IPS-18a (cell line): ENCODE results near the gene PSMA7.
A peak's percentile ranks its signal among the peaks of the same experiment; 100 is the strongest.

ENCODE experiments used
- H3K27ac ChIP-seq: one replicate; pipeline ENCODE4 v1.5.1; 2013; ENCODE audit warnings: low read length
- H3K27me3 ChIP-seq: one replicate; pipeline ENCODE4 v1.6.1; 2013; ENCODE audit warnings: mild to moderate bottlenecking, low read length; ENCODE audit not compliant: control insufficient read depth, insufficient read depth
- H3K36me3 ChIP-seq: one replicate; pipeline ENCODE4 v1.6.1; 2013; ENCODE audit warnings: low read depth, low read length; ENCODE audit not compliant: control insufficient read depth
- H3K4me1 ChIP-seq: one replicate; pipeline ENCODE4 v1.6.1; 2013; ENCODE audit warnings: low read depth, low read length; ENCODE audit not compliant: control insufficient read depth
- H3K4me3 ChIP-seq: one replicate; pipeline ENCODE4 v1.5.1; 2013; ENCODE audit warnings: low read length
- H3K9ac ChIP-seq: one replicate; pipeline ENCODE4 v1.6.1; 2013; ENCODE audit warnings: mild to moderate bottlenecking, low read length, moderate library complexity
- H3K9me3 ChIP-seq: one replicate; pipeline ENCODE4 v1.6.1; 2013; ENCODE audit warnings: low read depth, low read length; ENCODE audit not compliant: control insufficient read depth

The PSMA7 gene

GRCh38 chr20:62131560-62132320 lies 11.5 kb downstream of the PSMA7 start:
- peaks cover 94% of the 10 kb centered on the region for H3K36me3 ChIP-seq
- H3K4me1 ChIP-seq: no peaks in the 10 kb centered on the region
- no peaks in the 10 kb centered on the region for H3K27me3 ChIP-seq
- no peaks in the 10 kb centered on the region for H3K9me3 ChIP-seq
- H3K27ac ChIP-seq: no peak overlapping the region
- H3K4me3 ChIP-seq: no peak overlapping the region
- no peak overlapping the region for H3K9ac ChIP-seq

GRCh38 chr20:62129731-62130531 lies 13.3 kb downstream of the PSMA7 start:
- Histone ChIP-seq H3K4me1 (no peaks in the 10 kb centered on the region), H3K27ac (no peak overlapping the region), H3K9ac (no peak overlapping the region), H3K36me3 (peaks cover 94% of the 10 kb centered on the region), H3K4me3 (no peak overlapping the region), H3K9me3 (no peaks in the 10 kb centered on the region), H3K27me3 (no peaks in the 10 kb centered on the region)

- Histone ChIP-seq H3K27me3 (no peaks in the 10 kb centered on the region), H3K4me3 (no peak overlapping the region), H3K9ac (no peak overlapping the region), H3K36me3 (peaks cover 93% of the 10 kb centered on the region), H3K4me1 (peaks cover 4% of the 10 kb centered on the region), H3K27ac (no peak overlapping the region), H3K9me3 (no peaks in the 10 kb centered on the region)
These were observed 14.7 kb downstream of the PSMA7 start for GRCh38 chr20:62128502-62128901.

- H3K27me3 ChIP-seq: no peaks in the 10 kb centered on the region
- H3K36me3 ChIP-seq: peaks cover 87% of the 10 kb centered on the region
- H3K9ac ChIP-seq: no peak overlapping the region
- H3K9me3 ChIP-seq: no peaks in the 10 kb centered on the region
- no peak overlapping the region for H3K27ac ChIP-seq
- peaks cover 5% of the 10 kb centered on the region for H3K4me1 ChIP-seq
- no peak overlapping the region for H3K4me3 ChIP-seq
These were observed 15.4 kb downstream of the PSMA7 start for GRCh38 chr20:62127799-62128198.

GRCh38 chr20:62126141-62126540 lies 17.1 kb downstream of the PSMA7 start:
- H3K27me3 ChIP-seq: no peaks in the 10 kb centered on the region
- H3K36me3 ChIP-seq: peaks cover 71% of the 10 kb centered on the region
- no peaks in the 10 kb centered on the region for H3K9me3 ChIP-seq
- no peak overlapping the region for H3K27ac ChIP-seq
- no peak overlapping the region for H3K4me3 ChIP-seq
- no peak overlapping the region for H3K9ac ChIP-seq
- H3K4me1 ChIP-seq: peaks cover 5% of the 10 kb centered on the region

GRCh38 chr20:62123450-62124118 lies 19.6 kb downstream of the PSMA7 start:
- H3K4me3 ChIP-seq: peak overlapping the region; percentile 69
- H3K27ac ChIP-seq: no peak overlapping the region
- H3K9me3 ChIP-seq: no peaks in the 10 kb centered on the region
- peak overlapping the region; percentile 34 for H3K9ac ChIP-seq
- peaks cover 5% of the 10 kb centered on the region for H3K4me1 ChIP-seq
- H3K36me3 ChIP-seq: peaks cover 45% of the 10 kb centered on the region
- H3K27me3 ChIP-seq: no peaks in the 10 kb centered on the region

GRCh38 chr20:62122654-62123449 lies 20.3 kb downstream of the PSMA7 start:
- Histone ChIP-seq H3K9ac (peak overlapping the region; percentile 34), H3K27ac (no peak overlapping the region), H3K4me3 (peak overlapping the region; percentile 69), H3K27me3 (no peaks in the 10 kb centered on the region), H3K4me1 (peaks cover 5% of the 10 kb centered on the region), H3K36me3 (peaks cover 38% of the 10 kb centered on the region), H3K9me3 (no peaks in the 10 kb centered on the region)

GRCh38 chr20:62121776-62122653 lies 21.2 kb downstream of the PSMA7 start, which contains the start of gene LSM14B:
TSS of gene LSM14B (plus strand) at chr20:62122475. CDS start at chr20:62122667, 192 bp downstream.
- H3K27me3 ChIP-seq: no peaks in the 10 kb centered on the region
- H3K27ac ChIP-seq: no peak within 1 kb of the TSS
- peaks cover 29% of the 10 kb centered on the region for H3K36me3 ChIP-seq
- H3K4me1 ChIP-seq: peaks cover 5% of the 10 kb centered on the region
- no peaks in the 10 kb centered on the region for H3K9me3 ChIP-seq
- H3K4me3 ChIP-seq: peak within 1 kb of the TSS; percentile 69
- peak within 1 kb of the TSS; percentile 68 for H3K9ac ChIP-seq

- H3K4me3 ChIP-seq: peak overlapping the region; percentile 58
- no peaks in the 10 kb centered on the region for H3K27me3 ChIP-seq
- peak overlapping the region; percentile 68 for H3K9ac ChIP-seq
- H3K36me3 ChIP-seq: peaks cover 21% of the 10 kb centered on the region
- H3K27ac ChIP-seq: no peak overlapping the region
- H3K4me1 ChIP-seq: peaks cover 5% of the 10 kb centered on the region
- no peaks in the 10 kb centered on the region for H3K9me3 ChIP-seq
These were observed 22.0 kb downstream of the PSMA7 start for GRCh38 chr20:62120990-62121775.

- Histone ChIP-seq H3K4me1 (peaks cover 5% of the 10 kb centered on the region), H3K9me3 (no peaks in the 10 kb centered on the region), H3K27me3 (no peaks in the 10 kb centered on the region), H3K36me3 (peaks cover 13% of the 10 kb centered on the region), H3K4me3 (no peak overlapping the region), H3K9ac (no peak overlapping the region), H3K27ac (no peak overlapping the region)
These were observed 22.8 kb downstream of the PSMA7 start for GRCh38 chr20:62120365-62120762.
